Breast epithelium (tissue), 3 donors: ENCODE data around the gene FAM168A.

Experiments
- CTCF ChIP-seq, 3 donors: fragments of 450-650 bp; IDR thresholded peaks; one replicate each; pipeline ENCODE4 v1.5.1; 2016 to 2017; ENCODE audit warnings: antibody characterized with exemption in 3 of 3, mild to moderate bottlenecking in 3 of 3, moderate library complexity in 3 of 3
- POLR2A ChIP-seq: fragments of 450-650 bp; IDR thresholded peaks from one replicate; pipeline ENCODE4 v1.6.1; 2016; ENCODE audit warnings: antibody characterized with exemption, mild to moderate bottlenecking, moderate library complexity

DNA sequence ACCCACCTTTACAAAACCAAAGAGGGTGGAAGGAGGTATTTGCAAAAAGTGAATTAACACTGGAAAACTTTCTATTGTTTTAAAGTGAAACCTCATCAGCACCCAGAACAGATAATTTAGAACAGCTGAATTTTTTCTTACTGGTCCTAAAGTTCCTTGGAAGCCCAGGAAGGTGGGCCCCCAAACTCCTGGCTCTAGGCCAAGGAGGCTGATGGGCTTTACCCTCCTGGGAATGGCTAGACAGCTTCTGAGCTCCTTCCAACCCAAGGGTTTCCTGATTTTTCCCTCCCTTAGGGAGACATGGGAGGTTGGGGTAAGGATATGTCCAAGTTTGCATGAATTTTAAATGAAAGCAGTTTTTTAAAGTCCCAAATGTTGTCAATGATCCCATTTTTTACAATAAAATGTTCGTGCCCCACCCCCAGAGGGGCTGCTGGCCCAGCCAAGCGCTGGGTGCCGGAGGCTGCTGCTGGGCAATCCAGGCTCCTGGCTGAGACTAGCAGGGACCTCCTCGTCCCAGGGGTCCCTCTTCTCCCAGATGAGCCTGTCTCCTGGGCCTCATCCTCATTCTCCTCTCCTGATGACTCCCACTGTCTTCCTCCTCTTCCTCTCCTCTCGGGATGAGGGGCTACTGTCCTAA, 193.3 kb downstream of the FAM168A start:
- TF ChIP-seq CTCF (IDR thresholded peaks at IDR 0.05) = no peak
- TF ChIP-seq POLR2A = no peak
